Neutrophil (primary cell): ENCODE measurements around the gene ENOX1.

Source experiments
- H3K27ac ChIP-seq: fragments of 200-600 bp; sonication (generic); 2 replicates; pipeline ENCODE4 v1.5.1; 2016; ENCODE audit warnings: mild to moderate bottlenecking, moderate library complexity
- H3K27me3 ChIP-seq: fragments of 200-600 bp; sonication (generic); 2 replicates; pipeline ENCODE4 v1.6.0; 2016; ENCODE audit warnings: mild to moderate bottlenecking
- H3K36me3 ChIP-seq: fragments of 200-600 bp; sonication (generic); 2 replicates; pipeline ENCODE4 v1.5.1; 2017
- H3K4me1 ChIP-seq, 2 experiments: fragments of 200-600 bp in 1 of 2; sonication (generic) in 1 of 2; 1 replicate in 1 of 2; 2 replicates in 1 of 2; pipeline versions ENCODE4 v1.5.1 to v1.6.1; 2013 to 2016; ENCODE audit warnings: low read depth in 1 of 2, low read length in 1 of 2, mild to moderate bottlenecking in 1 of 2, moderate library complexity in 1 of 2; ENCODE audit not compliant: control insufficient read depth in 1 of 2, insufficient read depth in 1 of 2
- H3K4me3 ChIP-seq, 2 experiments: fragments of 200-600 bp in 1 of 2; sonication (generic) in 1 of 2; 1 replicate in 1 of 2; 2 replicates in 1 of 2; pipeline ENCODE4 v1.5.1; 2013 to 2016; ENCODE audit warnings: low read depth in 1 of 2, low read length in 1 of 2, mild to moderate bottlenecking in 1 of 2, moderate library complexity in 1 of 2
- H3K9me3 ChIP-seq: fragments of 200-600 bp; sonication (generic); 2 replicates; pipeline ENCODE4 v1.5.1; 2016
- TF ChIP-seq, protein P1 (sequence below): fragments of 200-600 bp; sonication (generic); IDR thresholded peaks from 2 replicates; pipeline ENCODE4 v1.5.1; 2016; ENCODE audit warnings: antibody characterized with exemption

The ENOX1 gene

GRCh38 chr13:43663474-43664090 lies 123.2 kb downstream of the ENOX1 start:
- H3K27me3 ChIP-seq = no peaks in the 10 kb centered on the region
- no peaks in the 10 kb centered on the region for H3K4me1 ChIP-seq
- TF ChIP-seq, protein P1, sequence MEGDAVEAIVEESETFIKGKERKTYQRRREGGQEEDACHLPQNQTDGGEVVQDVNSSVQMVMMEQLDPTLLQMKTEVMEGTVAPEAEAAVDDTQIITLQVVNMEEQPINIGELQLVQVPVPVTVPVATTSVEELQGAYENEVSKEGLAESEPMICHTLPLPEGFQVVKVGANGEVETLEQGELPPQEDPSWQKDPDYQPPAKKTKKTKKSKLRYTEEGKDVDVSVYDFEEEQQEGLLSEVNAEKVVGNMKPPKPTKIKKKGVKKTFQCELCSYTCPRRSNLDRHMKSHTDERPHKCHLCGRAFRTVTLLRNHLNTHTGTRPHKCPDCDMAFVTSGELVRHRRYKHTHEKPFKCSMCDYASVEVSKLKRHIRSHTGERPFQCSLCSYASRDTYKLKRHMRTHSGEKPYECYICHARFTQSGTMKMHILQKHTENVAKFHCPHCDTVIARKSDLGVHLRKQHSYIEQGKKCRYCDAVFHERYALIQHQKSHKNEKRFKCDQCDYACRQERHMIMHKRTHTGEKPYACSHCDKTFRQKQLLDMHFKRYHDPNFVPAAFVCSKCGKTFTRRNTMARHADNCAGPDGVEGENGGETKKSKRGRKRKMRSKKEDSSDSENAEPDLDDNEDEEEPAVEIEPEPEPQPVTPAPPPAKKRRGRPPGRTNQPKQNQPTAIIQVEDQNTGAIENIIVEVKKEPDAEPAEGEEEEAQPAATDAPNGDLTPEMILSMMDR = no peak
- no peaks in the 10 kb centered on the region for H3K36me3 ChIP-seq
- no peak overlapping the region for H3K27ac ChIP-seq
- no peaks in the 10 kb centered on the region for H3K9me3 ChIP-seq
- H3K4me3 ChIP-seq = no peak overlapping the region

DNA sequence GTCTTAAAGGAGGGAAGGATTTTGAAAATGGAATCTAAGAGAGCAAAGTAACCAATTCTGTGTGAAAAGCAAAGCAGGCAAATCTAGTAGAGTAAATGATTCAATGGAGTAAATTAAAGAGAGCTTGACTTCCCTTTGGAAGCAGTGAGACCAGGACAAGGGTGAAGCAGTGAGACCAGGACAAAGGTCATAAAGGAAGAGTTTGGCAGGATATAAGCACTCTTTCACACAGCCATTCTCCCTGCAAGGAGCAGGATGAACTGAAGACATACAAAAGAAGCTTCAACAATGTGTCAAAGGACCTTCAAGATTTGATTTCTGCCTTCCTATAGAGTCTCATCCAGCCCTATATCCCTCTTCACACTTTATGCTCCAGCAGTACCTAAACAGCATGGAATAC lies 123.8 kb downstream of the ENOX1 start:
- H3K4me3 ChIP-seq = no peak overlapping the region
- no peak overlapping the region for H3K27ac ChIP-seq
- no peaks in the 10 kb centered on the region for H3K27me3 ChIP-seq
- H3K4me1 ChIP-seq = no peaks in the 10 kb centered on the region
- TF ChIP-seq, protein P1 = no peak
- H3K9me3 ChIP-seq = no peaks in the 10 kb centered on the region
- no peaks in the 10 kb centered on the region for H3K36me3 ChIP-seq

DNA sequence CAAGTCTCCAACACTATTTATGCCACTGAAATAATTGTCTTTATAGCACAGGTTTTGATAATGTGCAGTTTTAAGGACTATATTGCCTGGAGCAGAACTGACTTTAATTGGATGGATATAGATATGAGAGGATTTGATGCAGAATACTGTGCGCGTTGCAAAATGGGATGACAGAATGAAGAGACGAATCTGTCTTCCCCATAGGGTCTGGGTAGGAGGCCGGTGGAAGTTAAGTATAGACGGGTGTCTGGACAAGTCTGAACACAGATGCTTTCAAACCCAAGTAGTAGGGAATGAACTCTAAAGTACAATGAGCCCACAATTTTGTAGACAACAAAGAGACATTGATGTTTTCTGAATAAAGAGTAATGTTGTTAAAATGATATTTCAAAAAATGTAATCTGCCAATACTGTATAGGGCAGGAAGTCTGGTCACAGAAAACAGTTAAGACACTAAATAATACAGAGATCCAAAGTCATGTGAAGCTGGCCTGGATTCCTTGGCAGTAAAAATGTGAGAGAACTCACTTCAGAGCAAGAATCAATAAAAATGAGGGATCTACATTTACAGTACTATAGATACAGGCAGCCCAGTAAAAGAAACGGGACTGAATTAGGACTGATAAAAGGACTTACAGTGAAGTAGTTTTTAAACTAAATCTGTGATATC lies 125.5 kb downstream of the ENOX1 start:
- no peaks in the 10 kb centered on the region for H3K4me1 ChIP-seq
- no peak overlapping the region for H3K27ac ChIP-seq
- H3K27me3 ChIP-seq = no peaks in the 10 kb centered on the region
- H3K36me3 ChIP-seq = no peaks in the 10 kb centered on the region
- H3K9me3 ChIP-seq = no peaks in the 10 kb centered on the region
- TF ChIP-seq, protein P1 = no peak
- H3K4me3 ChIP-seq = no peak overlapping the region

DNA sequence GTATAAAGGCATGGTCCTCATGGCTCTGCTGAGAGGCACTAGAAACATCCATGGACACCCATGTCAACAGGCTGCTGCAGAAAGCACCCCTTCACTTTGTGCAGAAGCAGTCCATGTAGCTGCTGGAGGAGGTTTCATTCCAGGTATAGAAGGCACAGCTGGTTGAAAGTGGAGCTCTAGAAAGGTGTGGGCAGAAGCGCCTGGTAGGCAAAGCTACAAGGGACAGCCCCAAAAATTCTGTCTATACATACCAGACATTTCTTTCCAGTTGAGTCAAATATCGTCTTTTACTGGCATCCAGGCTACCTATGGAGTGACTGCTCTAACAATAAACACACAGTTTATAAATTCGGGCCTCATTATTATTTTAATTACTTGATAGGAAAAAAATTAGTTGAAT lies 129.3 kb downstream of the ENOX1 start:
- no peaks in the 10 kb centered on the region for H3K36me3 ChIP-seq
- H3K4me3 ChIP-seq = no peak overlapping the region
- TF ChIP-seq, protein P1 = no peak
- H3K4me1 ChIP-seq = no peaks in the 10 kb centered on the region
- no peak overlapping the region for H3K27ac ChIP-seq
- no peaks in the 10 kb centered on the region for H3K9me3 ChIP-seq
- H3K27me3 ChIP-seq = no peaks in the 10 kb centered on the region

- Histone ChIP-seq H3K9me3 (no peaks in the 10 kb centered on the region), H3K4me1 (no peaks in the 10 kb centered on the region)
- TF ChIP-seq, protein P1 = no peak
Measured at GRCh38 chr13:43653980-43654379, 132.8 kb downstream of the ENOX1 start.

More at GRCh38 chr13:43653980-43654379, 132.8 kb downstream of the ENOX1 start:
- H3K27ac ChIP-seq = no peak overlapping the region
- no peaks in the 10 kb centered on the region for H3K36me3 ChIP-seq
- H3K4me3 ChIP-seq = no peak overlapping the region
- no peaks in the 10 kb centered on the region for H3K27me3 ChIP-seq
